Activated CD8-positive, alpha-beta memory T cell treated with anti-CD3 and anti-CD28 coated beads, Interleukin-2, amount 50 U/mL, for 24 hours (primary cell): Measurements from ENCODE around the gene CNGA2.
"Not testable (repeated sequence)": the region's sequence is repeated elsewhere in the genome, so short reads cannot be mapped to it uniquely, and the experiment has no call there.

ENCODE experiments used
- DNase-seq: peaks from one replicate; pipeline ENCODE4 v3.0.0-alpha.2; 2020; ENCODE audit errors: extremely low read depth

Gene CNGA2

DNA sequence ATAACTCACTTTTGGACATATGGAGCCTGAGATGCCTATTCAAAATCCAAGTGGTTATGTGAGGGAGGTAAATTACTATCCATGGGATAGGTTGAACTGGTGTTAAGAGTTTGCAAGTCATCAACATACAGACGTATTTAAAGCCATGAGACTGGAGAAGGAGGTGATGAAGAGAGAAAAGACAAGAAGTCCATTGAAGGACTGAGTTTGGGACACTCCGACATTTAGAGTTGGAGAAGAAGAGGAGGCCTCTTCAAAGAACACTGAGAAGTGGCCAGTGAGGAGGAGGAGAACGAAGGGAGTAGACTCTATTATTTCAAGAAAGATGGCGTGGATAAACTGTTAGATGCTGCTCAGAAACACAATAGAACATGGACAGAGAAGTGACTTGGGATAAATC, at the start of gene CNGA2:
TSS of gene CNGA2 (plus strand) at position 301 of the 400 bp plus-strand sequence. CDS start 3,738 bp downstream, outside the sequence.
- no peak for DNase-seq

- DNase-seq: no peak
Measured at GRCh38 chrX:151687635-151688034, 46.9 kb upstream of the CNGA2 start.

- no peak for DNase-seq
Measured at GRCh38 chrX:151688695-151689094, 45.9 kb upstream of the CNGA2 start.

- DNase-seq: no peak
Measured at GRCh38 chrX:151692825-151693224, 41.7 kb upstream of the CNGA2 start.

DNA sequence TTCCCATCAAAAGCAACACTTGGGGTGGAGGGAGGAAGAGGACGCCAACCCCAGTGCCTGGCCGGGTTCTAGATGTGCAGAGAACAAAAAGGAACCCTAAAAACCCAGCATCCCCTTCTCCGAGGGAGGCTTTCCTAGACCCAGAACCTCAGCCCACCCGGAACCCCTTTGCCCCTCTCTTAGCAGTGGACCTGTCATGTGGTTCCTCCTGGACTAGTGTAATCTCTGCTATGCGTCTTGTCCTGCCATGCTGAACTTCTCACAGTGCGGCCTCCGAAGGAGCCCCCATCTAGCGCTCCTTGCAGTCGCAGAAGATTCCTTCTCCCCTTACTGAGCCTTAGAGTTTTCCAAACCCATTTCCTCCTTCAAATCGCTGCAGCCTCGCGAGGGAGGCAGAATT, 40.4 kb upstream of the CNGA2 start:
- DNase-seq: no peak

DNA sequence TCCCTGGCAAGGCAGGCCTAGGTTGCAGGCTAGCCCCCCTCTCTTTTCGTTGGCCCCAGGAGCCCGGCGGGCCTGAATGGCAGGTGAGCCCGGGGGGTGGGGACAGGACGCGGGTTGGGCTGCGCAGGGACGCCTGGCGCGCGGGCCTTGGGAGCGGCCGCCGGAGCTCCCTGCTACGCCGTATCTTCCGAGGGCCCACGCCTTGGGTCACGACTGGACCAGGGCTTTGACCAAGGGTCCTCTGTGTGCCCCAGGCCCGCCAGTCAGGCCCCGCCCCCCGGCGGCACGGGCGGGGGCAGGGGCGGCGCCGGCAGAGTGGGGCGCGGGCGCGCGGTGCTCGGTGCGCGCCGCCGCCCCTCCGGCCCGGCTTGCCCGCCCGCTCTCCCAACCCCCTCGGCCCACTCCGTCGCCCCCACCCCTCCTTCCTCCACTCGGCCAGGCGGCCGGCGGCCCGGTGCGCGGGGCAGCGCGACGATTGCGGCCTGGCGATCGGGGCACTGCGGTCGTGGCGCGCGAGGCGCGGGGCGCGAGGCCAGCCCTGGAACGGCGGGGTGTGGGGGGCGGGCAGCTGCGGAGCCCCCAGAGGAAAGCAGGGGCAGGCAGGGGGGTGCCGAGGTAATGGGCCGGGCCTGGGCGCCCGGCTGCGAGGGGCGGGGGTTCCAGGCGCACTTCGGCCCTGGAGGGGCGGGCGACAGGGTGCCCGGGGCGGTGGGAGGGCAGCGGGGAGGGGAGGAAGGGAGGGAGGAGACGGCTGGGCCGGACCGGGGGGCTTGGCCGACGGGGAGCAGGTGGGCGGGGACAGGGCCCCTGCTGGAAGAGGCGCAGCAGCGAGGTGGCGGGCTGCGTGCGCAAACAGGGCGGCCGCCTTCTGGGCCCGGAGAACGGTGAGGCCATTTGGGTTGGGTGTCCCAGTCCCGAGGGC, 39.6 kb upstream of the CNGA2 start, which contains the start of gene PRRG3:
TSS of gene PRRG3 (plus strand) at position 798 of the 922 bp plus-strand sequence. CDS start 3,357 bp downstream, outside the sequence.
- DNase-seq: no peak

DNA sequence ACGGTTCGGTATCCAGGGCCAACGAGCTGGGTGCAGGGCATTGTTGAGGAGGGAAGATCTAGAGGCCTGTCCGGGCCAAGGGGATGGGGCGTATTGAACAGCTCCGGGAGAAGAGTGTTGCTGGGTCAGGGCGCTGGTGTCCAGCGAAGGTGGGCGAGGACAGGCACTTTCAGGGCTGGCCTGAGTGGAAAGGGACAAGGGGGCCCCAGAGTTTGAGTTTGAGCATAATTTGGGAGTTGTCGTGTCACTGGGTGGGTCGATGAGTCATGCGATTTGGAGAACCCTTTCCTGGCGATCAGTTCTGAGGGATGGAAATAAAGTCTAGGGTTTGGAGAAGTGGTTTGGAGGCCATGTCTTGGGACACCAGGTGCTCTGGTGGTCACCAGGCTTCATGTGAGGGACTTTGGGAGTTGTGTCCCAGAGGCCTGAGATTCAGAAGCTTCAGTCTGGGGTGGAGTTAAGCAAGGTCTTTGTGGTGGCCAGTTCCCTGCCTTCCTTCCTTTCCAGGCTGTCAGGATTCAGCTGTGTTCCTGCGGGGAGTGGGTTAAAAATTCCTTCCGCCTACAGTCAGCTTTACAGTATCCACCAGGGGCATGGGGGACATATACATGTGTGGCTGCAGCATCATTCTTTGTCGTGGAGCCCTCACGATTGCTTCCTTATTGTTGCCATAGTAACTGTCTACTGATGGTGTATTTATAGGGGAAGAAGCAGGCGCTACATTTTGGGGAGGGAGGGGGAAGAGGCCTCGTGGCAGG, 38.8 kb upstream of the CNGA2 start:
- no peak for DNase-seq

DNA sequence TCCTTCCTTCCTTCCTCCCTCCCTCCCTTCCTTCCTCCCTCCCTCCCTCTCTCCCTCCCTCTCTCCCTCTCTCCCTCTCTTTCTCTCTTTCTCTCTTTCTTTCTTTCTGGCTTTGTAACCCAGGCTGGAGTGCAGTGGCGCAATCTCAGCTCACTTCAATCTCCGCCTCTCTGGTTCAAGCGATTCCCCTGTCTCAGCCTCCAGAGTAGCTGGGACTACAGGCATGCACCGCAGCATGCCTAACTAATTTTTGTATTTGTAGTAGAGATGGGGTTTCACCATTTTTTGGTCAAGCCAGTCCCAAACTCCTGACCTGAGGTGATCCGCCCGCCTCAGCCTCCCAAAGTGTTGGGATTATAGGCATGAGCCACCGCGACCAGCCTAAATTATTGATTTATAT, 37.5 kb upstream of the CNGA2 start:
- DNase-seq: not testable (repeated sequence)

DNA sequence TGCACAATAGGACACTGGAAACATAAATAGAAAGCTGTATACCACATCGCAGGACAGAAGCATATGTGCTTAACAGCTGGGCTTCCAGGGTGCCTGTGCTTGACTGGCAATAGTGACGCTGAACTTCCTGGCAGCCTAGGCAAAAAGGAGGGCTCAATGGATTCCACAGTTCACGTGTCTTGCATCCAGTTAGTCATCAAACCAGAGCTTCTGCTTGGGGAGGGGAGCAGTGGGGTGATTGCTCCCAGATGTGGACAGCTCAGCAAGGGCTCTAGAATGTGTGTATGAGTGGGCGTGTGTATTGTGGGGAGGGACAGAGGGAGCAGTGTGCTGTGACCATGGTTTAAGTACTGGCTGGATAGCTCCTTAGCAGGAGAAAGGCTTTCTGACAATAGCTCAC, 37.0 kb upstream of the CNGA2 start:
- no peak for DNase-seq

GRCh38 chrX:151698485-151698884, 36.1 kb upstream of the CNGA2 start:
- no peak for DNase-seq

DNA sequence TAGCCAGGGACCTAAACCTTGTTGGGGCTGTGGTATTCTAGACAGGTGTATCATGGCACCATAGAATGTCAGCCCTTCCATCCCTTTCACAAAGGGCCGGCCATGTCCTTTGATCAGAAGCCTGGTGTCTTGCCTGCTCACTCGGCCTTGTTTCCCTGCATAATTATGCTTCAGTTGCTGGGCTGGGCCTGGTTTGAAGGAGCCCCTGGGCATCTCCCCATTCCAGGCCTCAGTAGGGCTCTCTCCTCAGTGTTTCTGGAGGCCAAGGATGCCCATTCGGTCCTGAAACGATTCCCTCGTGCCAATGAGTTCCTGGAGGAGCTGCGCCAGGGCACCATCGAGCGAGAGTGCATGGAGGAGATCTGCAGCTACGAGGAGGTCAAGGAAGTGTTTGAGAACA, 34.8 kb upstream of the CNGA2 start:
- DNase-seq: no peak

GRCh38 chrX:151700581-151700980, 34.0 kb upstream of the CNGA2 start:
- DNase-seq: no peak

DNA sequence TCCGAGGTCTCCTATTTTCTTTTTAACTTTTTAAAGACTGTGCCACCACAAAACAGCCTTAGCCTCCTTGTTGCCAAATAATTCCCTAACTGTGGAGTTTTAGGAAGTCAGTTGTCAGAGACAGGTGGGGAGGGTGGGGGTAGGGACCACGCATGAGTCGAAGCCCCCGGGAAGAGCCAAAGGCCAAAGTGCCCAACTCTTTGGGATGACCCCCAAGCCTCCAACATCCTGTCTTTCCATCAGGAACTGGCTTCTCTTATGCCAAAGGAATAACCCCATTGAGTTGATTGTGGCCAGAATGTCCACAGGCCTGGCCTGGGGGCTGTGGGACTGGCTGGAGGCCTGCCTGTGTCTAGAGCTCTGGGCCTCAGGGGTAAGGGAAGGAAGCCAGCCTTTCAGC, 33.5 kb upstream of the CNGA2 start:
- DNase-seq: no peak

- DNase-seq: no peak
Measured at GRCh38 chrX:151701531-151701930, 33.0 kb upstream of the CNGA2 start.

DNA sequence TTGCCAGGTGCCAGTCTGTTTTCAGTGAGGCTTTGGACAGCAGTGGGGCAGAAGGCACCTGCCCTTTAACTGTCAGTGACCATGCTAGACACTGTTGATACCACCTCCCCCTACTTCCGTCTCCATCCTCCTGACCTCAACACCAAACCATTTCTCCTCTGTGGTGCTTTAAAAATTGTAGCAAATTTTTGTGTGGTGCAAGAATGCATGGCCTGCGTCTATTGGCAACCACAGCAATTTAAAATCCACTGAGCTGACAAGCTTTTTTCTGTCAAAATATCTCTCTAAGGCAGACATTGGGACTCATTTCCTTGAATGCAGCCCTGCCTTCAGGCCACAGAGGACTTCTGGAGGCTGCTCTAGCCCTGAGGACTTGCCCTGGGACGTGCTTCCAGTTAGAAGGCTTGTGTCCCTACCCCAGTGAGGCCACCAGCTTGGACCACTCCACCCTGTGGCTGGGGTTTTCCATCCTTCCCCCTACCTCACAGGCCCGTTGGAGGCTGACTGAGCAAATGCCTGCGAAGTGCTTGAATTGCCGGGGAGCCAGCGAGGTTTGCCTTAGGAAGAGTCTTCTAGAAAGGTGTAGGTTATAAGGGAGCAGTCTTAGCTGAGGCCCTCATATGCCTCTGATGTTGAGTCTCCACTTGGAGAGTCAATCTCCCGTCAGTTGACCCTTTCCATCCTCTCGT, 32.4 kb upstream of the CNGA2 start:
- DNase-seq: no peak

GRCh38 chrX:151702741-151703340, 31.7 kb upstream of the CNGA2 start:
- DNase-seq: no peak

GRCh38 chrX:151703487-151703886, 31.1 kb upstream of the CNGA2 start:
- DNase-seq: no peak

DNA sequence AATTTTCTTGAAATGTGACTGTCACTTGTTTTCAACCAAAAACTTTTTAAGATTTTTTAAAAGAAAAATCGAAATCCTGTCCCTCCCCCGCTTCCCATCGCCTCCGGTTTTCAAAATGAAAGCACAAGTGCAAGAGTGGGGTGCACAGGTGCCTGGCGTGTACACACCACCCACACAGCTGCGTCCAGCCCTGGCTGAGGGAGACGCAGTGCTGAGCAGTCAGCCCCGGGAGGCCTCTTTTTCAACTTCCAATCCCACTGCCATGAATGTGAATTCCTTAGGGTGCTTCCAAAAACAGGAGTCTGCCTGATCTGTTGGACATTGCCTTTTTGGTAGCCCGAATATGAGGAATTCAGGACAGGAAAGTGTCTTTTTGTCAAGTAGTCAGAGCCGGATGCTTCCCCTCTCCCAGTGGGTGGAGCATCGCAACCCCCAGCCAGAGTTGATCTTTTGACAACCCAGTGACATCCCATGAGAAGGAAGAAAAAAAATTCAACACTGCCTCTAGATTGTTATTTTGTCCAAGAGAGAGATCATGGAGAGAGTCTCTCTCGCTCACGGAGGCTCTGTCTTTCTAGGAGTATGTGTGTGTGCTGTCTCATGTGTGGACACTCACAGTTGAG, 30.4 kb upstream of the CNGA2 start:
- DNase-seq: no peak

- DNase-seq: no peak
Measured at GRCh38 chrX:151708821-151709220, 25.7 kb upstream of the CNGA2 start.

DNA sequence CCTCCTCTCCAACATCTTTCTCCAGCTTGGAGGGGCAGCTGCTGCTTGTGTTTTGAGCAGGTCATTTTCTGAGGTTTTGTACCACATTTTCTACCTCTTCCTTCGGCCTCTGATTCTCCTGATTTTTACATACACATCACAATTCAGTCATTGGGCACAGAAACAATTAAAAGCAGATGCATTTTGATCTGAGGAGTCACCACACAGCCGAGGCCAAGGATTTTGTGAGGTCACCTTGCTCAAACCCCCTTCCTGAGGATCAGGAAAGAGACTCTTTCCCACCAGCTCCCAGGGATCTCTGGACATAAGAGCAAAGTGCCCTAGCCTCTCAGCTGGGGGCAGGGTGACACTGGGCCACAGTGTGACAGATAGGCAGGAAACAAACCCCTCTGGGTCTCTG, 24.1 kb upstream of the CNGA2 start:
- no peak for DNase-seq

GRCh38 chrX:151711154-151711553, 23.4 kb upstream of the CNGA2 start:
- DNase-seq: no peak
